HCT116 (cell line): ENCODE results near the gene SUGP2. TPM values are rescaled to one million over a fixed set of nuclear protein-coding genes. Genes with fewer than 3 reads are reported as not detected.

Experiments
- ATAC-seq: fragments of 200-7000 bp; cut with Tn5 transposase; 2 replicates; pipeline ENCODE4 v1.9.1; 2020; ENCODE audit warnings: mild to moderate bottlenecking, moderate library complexity
- BruUV-seq: library from RNA; stranded (reverse); fragments of 400-500 nt; replicated peaks from 2 replicates; lab custom pipeline; 2021; lab: Mats Ljungman, UMichigan
- CTCF ChIA-PET: fragments of 300-600 bp; sonication (Branson Sonifier 250); formaldehyde crosslinking; loops from one replicate; lab custom pipeline; 2021; ENCODE audit warnings: antibody characterized with exemption; lab: Charles Lee
- POLR2A ChIA-PET: fragments of 300-600, 350-600 bp; sonication (Branson Sonifier 250); formaldehyde crosslinking; loops from one replicate; lab custom pipeline; 2021; ENCODE audit warnings: antibody characterized with exemption; lab: Charles Lee
- RAD21 ChIA-PET, 2 experiments: fragments of 300-600 bp; sonication (Branson Sonifier 250); formaldehyde crosslinking; loops; one replicate each; lab custom pipeline; 2023; ENCODE audit warnings: low total read pairs in 2 of 2; ENCODE audit not compliant: uncharacterized antibody in 2 of 2, unreplicated experiment in 2 of 2, low non-redundant PET in 1 of 2; lab: Charles Lee
- DNase-seq: peaks from one replicate; pipeline ENCODE4 v3.0.0-alpha.2; 2010; ENCODE audit warnings: low read depth, low spot score
- H2AFZ ChIP-seq: fragments of 200-600 bp; shearing (Covaris generic), sonication (generic); 2 replicates; pipeline ENCODE4 v1.6.1; 2017; ENCODE audit warnings: low read depth, mixed run types, mixed read lengths, antibody characterized with exemption, low read length; ENCODE audit not compliant: poor library complexity, severe bottlenecking
- H3K27ac ChIP-seq: 2 replicates; pipeline ENCODE4 v1.5.1; 2012; ENCODE audit warnings: low read depth, low read length
- H3K27me3 ChIP-seq: fragments of 200-600 bp; sonication (generic); 2 replicates; pipeline ENCODE4 v1.6.1; 2016; ENCODE audit warnings: mixed run types, low read length, mixed read lengths; ENCODE audit not compliant: insufficient read depth
- H3K36me3 ChIP-seq, 2 experiments: fragments of 200-500 bp in 1 of 2; fragments of 200-600 bp in 1 of 2; sonication (Bioruptor generic) in 1 of 2; sonication (generic) in 1 of 2; 2 replicates each; pipeline versions ENCODE4 v1.5.1 to v1.6.1; 2014 to 2016; ENCODE audit warnings: low read length in 2 of 2, inconsistent platforms in 1 of 2, mixed read lengths in 1 of 2, mixed run types in 1 of 2; ENCODE audit not compliant: insufficient read depth in 2 of 2, control insufficient read depth in 1 of 2
- H3K4me1 ChIP-seq, 2 experiments: fragments of 200-600 bp in 1 of 2; sonication (generic) in 1 of 2; 2 replicates each; pipeline versions ENCODE4 v1.5.1 to v1.6.1; 2012 to 2017; ENCODE audit warnings: low read length in 2 of 2, inconsistent platforms in 1 of 2, mild to moderate bottlenecking in 1 of 2, mixed read lengths in 1 of 2, mixed run types in 1 of 2, moderate library complexity in 1 of 2; ENCODE audit not compliant: insufficient read depth in 2 of 2, control insufficient read depth in 1 of 2
- H3K4me2 ChIP-seq: fragments of 200-600 bp; sonication (generic); 2 replicates; pipeline ENCODE4 v1.6.1; 2017; ENCODE audit warnings: mixed run types, low read length, mixed read lengths
- H3K4me3 ChIP-seq, 2 experiments: fragments of 200-600 bp in 1 of 2; sonication (generic) in 1 of 2; replicated peaks in 1 of 2; 2 replicates each; pipeline ENCODE4 v1.5.1; 2011 to 2016; ENCODE audit warnings: low read length in 2 of 2, control low read depth in 1 of 2, low read depth in 1 of 2, mild to moderate bottlenecking in 1 of 2, mixed read lengths in 1 of 2, mixed run types in 1 of 2
- H3K79me2 ChIP-seq: fragments of 200-600 bp; sonication (generic); 2 replicates; pipeline ENCODE4 v1.6.1; 2017; ENCODE audit warnings: mild to moderate bottlenecking, mixed run types, low read length, moderate library complexity, mixed read lengths; ENCODE audit not compliant: insufficient read depth
- H3K9ac ChIP-seq: fragments of 200-600 bp; sonication (generic); 2 replicates; pipeline ENCODE4 v1.6.1; 2016; ENCODE audit warnings: low read length, mixed read lengths
- H3K9me2 ChIP-seq: fragments of 200-600 bp; sonication (generic), shearing (Covaris generic); 2 replicates; pipeline ENCODE4 v1.6.1; 2017; ENCODE audit warnings: mixed run types, mild to moderate bottlenecking, moderate library complexity; ENCODE audit not compliant: insufficient read depth
- H3K9me3 ChIP-seq, 2 experiments: fragments of 200-500 bp in 1 of 2; fragments of 200-600 bp in 1 of 2; sonication (Bioruptor generic) in 1 of 2; sonication (generic) in 1 of 2; 2 replicates each; pipeline ENCODE4 v1.6.1; 2014 to 2017; ENCODE audit warnings: low read length in 2 of 2, mixed read lengths in 2 of 2, inconsistent platforms in 1 of 2, low read depth in 1 of 2, mild to moderate bottlenecking in 1 of 2, mixed run types in 1 of 2, moderate library complexity in 1 of 2; ENCODE audit not compliant: control insufficient read depth in 1 of 2, insufficient read depth in 1 of 2
- H4K20me1 ChIP-seq: fragments of 200-600 bp; sonication (generic), shearing (Covaris generic); 2 replicates; pipeline ENCODE4 v1.6.1; 2017; ENCODE audit warnings: mixed run types, mild to moderate bottlenecking, moderate library complexity; ENCODE audit not compliant: insufficient read depth
- JUND ChIP-seq: IDR thresholded peaks from 2 replicates; pipeline ENCODE4 v1.6.1; 2012
- POLR2AphosphoS5 ChIP-seq: IDR thresholded peaks from 2 replicates; pipeline ENCODE4 v1.6.1; 2011; ENCODE audit warnings: mild to moderate bottlenecking, low read depth, low read length, moderate library complexity
- SIN3A ChIP-seq: IDR thresholded peaks from 2 replicates; pipeline ENCODE4 v1.6.1; 2012; ENCODE audit warnings: low read depth
- TCF7L2 ChIP-seq: IDR thresholded peaks from 2 replicates; pipeline ENCODE4 v1.7.0; 2011; ENCODE audit warnings: borderline replicate concordance, inconsistent platforms; ENCODE audit not compliant: insufficient read depth, insufficient read length; ENCODE audit errors: extremely low read depth
- intact Hi-C: fragments of 100-400 bp; cut with micrococcal nuclease; formaldehyde crosslinking; loops from 2 replicates; pipeline ENCODE4 v1.10.0; 2022
- total RNA-seq: library from RNA; stranded (reverse); gene quantifications from one replicate; pipeline ENCODE4 v1.2.1, GENCODE V29; 2021; ENCODE audit not compliant: unreplicated experiment
- TF ChIP-seq, protein P1 (sequence below), 3 experiments: fragments of 200-600 bp in 1 of 3; sonication (generic) in 1 of 3; IDR thresholded peaks in 2 of 3; conservative IDR thresholded peaks in 1 of 3; 2 replicates each; pipeline ENCODE4 v1.5.1; 2012 to 2017; ENCODE audit warnings: low read depth in 2 of 3, low read length in 2 of 3, antibody characterized with exemption in 1 of 3, borderline replicate concordance in 1 of 3, control low read depth in 1 of 3, mild to moderate bottlenecking in 1 of 3, mixed read lengths in 1 of 3, mixed run types in 1 of 3, moderate library complexity in 1 of 3; ENCODE audit not compliant: insufficient read depth in 1 of 3
- TF ChIP-seq, protein P2 (sequence below): IDR thresholded peaks from 2 replicates; pipeline ENCODE4 v1.6.1; 2012; ENCODE audit warnings: low read depth

Gene SUGP2
- total RNA-seq, 1 experiment from 2014 or later, result 82.4 TPM

GRCh38 chr19:19062454-19063182 is 29.3 kb upstream of the SUGP2 start:
- TSS peak; percentile 62 for BruUV-seq
- CTCF ChIA-PET, result interaction anchor here (1.1 to 1.9 kb wide), 4 partner anchors 11 to 83 kb away, joined by 3 to 4 read pairs (median 3); no protein-coding TSS in a partner anchor
- Histone ChIP-seq H3K9me2 (no peaks in the 10 kb centered on the region), H3K9me3 (no peaks in the 10 kb centered on the region), H3K79me2 (no peaks in the 10 kb centered on the region), H3K4me3 (peak overlapping the region; percentile 43 to 64), H3K9ac (peak overlapping the region; percentile 57), H3K27ac (peak overlapping the region; percentile 47), H3K36me3 (peaks cover 0 to 15% of the 10 kb centered on the region in 2 experiments; a peak in 1 of 4 replicates), H3K4me1 (peaks cover 20 to 32% of the 10 kb centered on the region in 2 experiments), H4K20me1 (no peaks in the 10 kb centered on the region), H3K4me2 (peak overlapping the region; percentile 85), H2AFZ (no peak overlapping the region), H3K27me3 (no peaks in the 10 kb centered on the region)
- ATAC-seq, result no peak
- RAD21 ChIA-PET, result interaction anchor here in 1 of 2 experiments (0.7 kb wide), 1 partner anchor 37 kb away, joined by 3 read pairs; no protein-coding TSS in a partner anchor
- DNase-seq, result no peak
- TF ChIP-seq, protein P1, sequence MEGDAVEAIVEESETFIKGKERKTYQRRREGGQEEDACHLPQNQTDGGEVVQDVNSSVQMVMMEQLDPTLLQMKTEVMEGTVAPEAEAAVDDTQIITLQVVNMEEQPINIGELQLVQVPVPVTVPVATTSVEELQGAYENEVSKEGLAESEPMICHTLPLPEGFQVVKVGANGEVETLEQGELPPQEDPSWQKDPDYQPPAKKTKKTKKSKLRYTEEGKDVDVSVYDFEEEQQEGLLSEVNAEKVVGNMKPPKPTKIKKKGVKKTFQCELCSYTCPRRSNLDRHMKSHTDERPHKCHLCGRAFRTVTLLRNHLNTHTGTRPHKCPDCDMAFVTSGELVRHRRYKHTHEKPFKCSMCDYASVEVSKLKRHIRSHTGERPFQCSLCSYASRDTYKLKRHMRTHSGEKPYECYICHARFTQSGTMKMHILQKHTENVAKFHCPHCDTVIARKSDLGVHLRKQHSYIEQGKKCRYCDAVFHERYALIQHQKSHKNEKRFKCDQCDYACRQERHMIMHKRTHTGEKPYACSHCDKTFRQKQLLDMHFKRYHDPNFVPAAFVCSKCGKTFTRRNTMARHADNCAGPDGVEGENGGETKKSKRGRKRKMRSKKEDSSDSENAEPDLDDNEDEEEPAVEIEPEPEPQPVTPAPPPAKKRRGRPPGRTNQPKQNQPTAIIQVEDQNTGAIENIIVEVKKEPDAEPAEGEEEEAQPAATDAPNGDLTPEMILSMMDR (IDR thresholded peaks at IDR 0.05 in 2 of 3, conservative IDR thresholded peaks at IDR 0.05 in 1 of 3; ENCODE audit: borderline replicate concordance in 1 of 3, insufficient read depth in 1 of 3, low read depth in 2 of 3, low read length in 2 of 3), result no peak
- TF ChIP-seq TCF7L2, result no peak
- POLR2A ChIA-PET, result interaction anchor here (1.4 kb wide), 1 partner anchor 53 kb away, joined by 3 read pairs; no protein-coding TSS in a partner anchor
- intact Hi-C loops, result loop anchor here (2.0 kb wide), 1 partner anchor 36 kb away; no protein-coding TSS in a partner anchor

- ChIA-PET POLR2A (no interaction called here), CTCF (interaction anchor here (1.9 kb wide), 1 partner anchor 54 kb away, joined by 4 read pairs; no protein-coding TSS in a partner anchor), RAD21 (no interaction called here)
- intact Hi-C loops, result no loop called here
- H3K9ac ChIP-seq, result no peak overlapping the region
- no peaks in the 10 kb centered on the region for H4K20me1 ChIP-seq
- no peaks in the 10 kb centered on the region for H3K79me2 ChIP-seq
- BruUV-seq, result no TSS peak
- H3K27me3 ChIP-seq, result no peaks in the 10 kb centered on the region
- TF ChIP-seq, protein P2, sequence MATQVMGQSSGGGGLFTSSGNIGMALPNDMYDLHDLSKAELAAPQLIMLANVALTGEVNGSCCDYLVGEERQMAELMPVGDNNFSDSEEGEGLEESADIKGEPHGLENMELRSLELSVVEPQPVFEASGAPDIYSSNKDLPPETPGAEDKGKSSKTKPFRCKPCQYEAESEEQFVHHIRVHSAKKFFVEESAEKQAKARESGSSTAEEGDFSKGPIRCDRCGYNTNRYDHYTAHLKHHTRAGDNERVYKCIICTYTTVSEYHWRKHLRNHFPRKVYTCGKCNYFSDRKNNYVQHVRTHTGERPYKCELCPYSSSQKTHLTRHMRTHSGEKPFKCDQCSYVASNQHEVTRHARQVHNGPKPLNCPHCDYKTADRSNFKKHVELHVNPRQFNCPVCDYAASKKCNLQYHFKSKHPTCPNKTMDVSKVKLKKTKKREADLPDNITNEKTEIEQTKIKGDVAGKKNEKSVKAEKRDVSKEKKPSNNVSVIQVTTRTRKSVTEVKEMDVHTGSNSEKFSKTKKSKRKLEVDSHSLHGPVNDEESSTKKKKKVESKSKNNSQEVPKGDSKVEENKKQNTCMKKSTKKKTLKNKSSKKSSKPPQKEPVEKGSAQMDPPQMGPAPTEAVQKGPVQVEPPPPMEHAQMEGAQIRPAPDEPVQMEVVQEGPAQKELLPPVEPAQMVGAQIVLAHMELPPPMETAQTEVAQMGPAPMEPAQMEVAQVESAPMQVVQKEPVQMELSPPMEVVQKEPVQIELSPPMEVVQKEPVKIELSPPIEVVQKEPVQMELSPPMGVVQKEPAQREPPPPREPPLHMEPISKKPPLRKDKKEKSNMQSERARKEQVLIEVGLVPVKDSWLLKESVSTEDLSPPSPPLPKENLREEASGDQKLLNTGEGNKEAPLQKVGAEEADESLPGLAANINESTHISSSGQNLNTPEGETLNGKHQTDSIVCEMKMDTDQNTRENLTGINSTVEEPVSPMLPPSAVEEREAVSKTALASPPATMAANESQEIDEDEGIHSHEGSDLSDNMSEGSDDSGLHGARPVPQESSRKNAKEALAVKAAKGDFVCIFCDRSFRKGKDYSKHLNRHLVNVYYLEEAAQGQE, result no peak
- no peak for TF ChIP-seq JUND
- no peak for TF ChIP-seq SIN3A
- no peak for TF ChIP-seq POLR2AphosphoS5
- no peak overlapping the region; the same call in 1 of the 2 replicates for H3K27ac ChIP-seq
- no peak overlapping the region for H2AFZ ChIP-seq
- no peaks in the 10 kb centered on the region for H3K9me2 ChIP-seq
- H3K36me3 ChIP-seq, result peaks cover 0 to 25% of the 10 kb centered on the region in 2 experiments; a peak in 1 of 4 replicates
- peaks cover 20 to 32% of the 10 kb centered on the region in 2 experiments for H3K4me1 ChIP-seq
- ATAC-seq (no peak), DNase-seq (no peak)
- no peaks in the 10 kb centered on the region for H3K9me3 ChIP-seq
- no peak overlapping the region for H3K4me3 ChIP-seq
- H3K4me2 ChIP-seq, result no peak overlapping the region
These were observed 28.2 kb upstream of the SUGP2 start for GRCh38 chr19:19061506-19061905.
